Endometrial microvascular endothelial cells (primary cell): ENCODE results near the gene COL4A2. TPM values are rescaled to one million over a fixed set of nuclear protein-coding genes. Genes with fewer than 3 reads are reported as not detected.

Source experiments
- in situ Hi-C: cut with HindIII; loops from 2 replicates; pipeline ENCODE4 v1.10.0; 2017; ENCODE audit warnings: low sequenced_read_pairs, low pct_unique_long_range_greater_than_20kb; ENCODE audit errors: inconsistent ontology term
- total RNA-seq: library from RNA; depleted of rRNA; stranded (reverse); fragments of >200 nt; gene quantifications from one replicate; pipeline ENCODE4 v1.2.3, GENCODE V29; 2015; ENCODE audit errors: inconsistent ontology term

Gene COL4A2
- total RNA-seq, 1 donor from 2014 or later = 444 TPM

DNA sequence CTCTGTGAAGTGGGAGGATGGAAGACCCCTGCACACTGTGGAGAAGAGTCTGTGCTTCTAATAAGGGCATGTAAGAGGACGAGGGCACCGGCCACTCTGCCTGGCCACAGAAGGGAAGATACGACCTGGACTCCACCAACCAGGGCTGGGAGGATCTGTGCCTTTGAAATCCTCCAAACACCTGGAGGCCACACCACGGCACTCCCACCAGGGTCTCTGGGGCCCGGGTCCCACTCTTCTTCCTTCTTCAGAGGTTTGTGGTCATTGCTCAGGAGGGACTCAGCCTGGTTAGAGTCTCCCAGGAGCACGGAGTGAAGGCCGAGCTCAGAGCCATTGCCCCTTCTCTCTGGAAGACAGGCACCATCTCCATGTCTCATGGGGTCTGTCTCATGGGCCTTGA lies 212.4 kb downstream of the COL4A2 start:
- in situ Hi-C loops = no loop called here

DNA sequence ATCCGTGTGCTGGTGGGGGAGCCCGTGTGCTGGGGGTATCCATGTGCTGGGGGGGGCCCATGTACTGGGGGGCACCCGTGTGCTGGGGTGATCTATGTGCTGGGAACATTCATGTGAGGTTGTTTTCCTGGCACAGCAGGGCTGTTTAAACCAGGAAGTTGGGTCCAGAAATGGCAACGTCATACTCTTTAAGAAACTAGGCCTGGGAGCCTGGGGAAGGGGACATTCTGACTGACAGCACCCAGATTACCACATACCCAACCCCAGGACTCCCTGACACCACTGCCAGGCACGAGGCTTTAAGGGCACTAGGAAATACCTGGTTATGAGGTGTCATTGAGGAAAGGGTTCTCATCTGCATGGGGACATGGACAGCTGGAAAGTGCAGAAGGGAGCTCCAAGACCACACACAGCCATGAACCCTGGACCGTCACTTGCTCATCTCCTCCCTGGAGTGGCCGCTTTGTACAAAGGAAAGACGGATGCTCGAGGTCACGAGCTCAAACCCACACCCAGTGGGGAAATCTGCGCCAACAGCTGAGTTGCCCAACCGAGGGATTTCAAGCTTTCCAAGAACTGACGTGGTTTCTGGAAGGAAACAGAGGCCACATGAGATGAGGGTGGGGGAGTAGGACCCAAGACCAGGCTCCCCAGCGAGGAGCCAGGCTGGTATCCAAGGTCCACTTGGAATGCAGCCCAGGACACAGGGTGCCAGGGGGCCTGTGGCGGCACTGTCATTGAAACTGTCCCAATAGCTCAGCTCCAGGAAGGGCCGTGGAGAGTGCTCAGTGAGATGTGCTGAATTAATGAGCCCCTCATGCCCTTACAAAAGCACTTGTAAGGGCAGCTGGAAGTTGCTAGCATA lies 213.6 kb downstream of the COL4A2 start:
- in situ Hi-C loops = no loop called here

DNA sequence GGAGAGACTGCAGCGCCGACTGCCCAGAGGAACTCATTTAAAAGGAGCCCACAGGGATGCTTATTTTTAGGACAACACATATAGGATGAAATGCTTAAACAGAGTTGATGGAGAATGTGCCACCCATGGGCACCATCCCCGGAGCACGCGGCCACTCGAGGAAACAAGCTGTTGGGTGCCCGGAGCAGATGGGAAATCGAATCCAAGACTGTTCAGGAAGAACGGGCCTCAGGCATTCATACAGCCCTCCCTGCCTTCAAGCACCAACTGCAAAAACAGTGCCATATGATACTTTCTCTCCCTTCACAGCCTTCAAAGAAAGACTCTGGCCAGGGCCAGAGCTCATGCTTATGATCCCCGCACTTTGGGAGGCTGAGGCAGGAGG lies 214.2 kb downstream of the COL4A2 start:
- in situ Hi-C loops = no loop called here

DNA sequence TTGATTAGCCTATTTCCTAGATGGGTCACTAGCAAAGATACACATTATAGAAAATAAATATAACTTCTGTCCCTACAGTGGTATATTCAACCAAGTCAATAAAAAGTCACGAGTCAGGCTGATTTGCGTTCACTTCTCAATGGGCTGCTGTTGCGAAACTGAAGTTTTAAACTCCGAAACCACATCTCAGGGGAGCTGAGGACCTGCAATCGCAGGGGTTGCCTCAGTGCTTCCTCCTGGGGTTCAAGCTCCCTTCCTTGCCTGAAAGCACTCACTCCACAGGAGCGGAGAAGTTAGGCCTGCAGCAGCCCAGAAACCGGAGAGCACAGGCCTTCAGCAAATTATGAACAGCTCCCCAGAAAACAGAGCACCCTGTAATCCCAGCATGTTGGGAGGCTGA lies 214.9 kb downstream of the COL4A2 start:
- in situ Hi-C loops = no loop called here

DNA sequence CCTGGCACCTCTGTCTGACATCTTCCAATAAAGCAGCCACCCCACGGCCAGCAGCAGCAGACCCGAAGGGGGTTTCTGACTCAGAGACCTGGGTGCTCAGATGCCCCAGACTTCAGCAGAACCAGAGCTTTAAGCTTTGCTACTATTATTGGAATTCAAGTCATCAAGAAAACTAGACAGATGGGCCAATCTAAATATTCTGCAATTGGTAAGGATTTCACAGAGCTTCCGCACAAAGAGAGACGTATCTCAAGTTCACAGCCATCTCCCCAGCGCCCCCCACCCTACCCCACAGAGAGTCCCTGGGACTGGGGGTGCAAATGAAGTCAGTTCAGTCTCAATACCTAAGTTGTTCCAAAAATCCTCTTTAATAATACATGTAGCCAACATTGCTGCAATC lies 215.6 kb downstream of the COL4A2 start:
- in situ Hi-C loops = no loop called here

DNA sequence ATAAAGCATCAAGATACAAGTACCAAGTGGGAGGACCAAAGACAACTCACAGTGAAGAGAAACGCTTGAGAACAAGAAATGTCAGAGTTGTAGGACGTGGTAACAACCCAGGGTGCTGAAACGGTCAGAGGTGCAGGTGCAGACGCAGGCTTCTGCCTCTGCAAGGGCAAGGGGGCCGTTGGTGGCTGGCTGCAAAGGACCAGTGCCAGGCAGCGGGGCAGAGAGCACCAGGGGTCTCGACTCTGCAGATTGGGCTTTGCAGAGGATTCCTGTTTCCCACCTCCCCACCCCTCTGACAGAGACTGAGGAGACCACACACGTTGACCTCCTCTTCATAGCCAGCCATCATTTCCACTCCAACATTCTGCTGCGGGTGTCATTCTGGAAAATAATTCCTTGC lies 216.1 kb downstream of the COL4A2 start:
- in situ Hi-C loops = no loop called here

DNA sequence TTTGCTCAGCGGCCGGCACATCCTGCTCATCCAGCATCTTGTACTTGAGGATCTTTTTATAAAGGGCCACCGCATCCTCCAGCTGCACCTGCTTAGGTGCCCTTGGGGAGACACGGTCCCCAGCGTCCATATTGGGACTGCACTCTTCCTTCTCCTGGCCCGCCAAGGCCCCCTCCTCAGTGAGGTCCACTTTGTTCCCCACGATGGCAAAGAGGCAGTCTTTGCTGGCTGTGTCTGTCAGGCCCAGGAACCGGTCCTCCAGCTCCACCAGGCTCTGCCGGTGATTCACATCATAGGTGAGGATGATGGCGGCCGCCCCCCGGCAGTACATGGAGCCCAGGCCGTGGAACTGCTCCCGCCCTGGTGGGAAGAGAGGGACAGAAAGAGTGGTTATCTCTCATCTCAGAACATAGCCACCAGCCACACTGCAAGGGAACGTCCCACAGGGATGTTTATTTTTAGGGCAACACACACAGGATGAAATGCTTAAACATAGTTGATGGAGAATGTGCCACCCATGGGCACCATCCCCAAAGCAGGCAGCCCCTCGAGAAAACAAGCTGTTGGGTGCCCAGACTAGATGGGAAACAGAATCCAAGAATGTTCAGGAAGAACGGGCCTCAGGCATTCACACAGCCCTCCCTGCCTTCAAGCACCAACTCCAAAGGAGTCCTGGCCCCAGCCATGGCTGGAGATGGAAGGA lies 216.9 kb downstream of the COL4A2 start:
- in situ Hi-C loops = no loop called here

DNA sequence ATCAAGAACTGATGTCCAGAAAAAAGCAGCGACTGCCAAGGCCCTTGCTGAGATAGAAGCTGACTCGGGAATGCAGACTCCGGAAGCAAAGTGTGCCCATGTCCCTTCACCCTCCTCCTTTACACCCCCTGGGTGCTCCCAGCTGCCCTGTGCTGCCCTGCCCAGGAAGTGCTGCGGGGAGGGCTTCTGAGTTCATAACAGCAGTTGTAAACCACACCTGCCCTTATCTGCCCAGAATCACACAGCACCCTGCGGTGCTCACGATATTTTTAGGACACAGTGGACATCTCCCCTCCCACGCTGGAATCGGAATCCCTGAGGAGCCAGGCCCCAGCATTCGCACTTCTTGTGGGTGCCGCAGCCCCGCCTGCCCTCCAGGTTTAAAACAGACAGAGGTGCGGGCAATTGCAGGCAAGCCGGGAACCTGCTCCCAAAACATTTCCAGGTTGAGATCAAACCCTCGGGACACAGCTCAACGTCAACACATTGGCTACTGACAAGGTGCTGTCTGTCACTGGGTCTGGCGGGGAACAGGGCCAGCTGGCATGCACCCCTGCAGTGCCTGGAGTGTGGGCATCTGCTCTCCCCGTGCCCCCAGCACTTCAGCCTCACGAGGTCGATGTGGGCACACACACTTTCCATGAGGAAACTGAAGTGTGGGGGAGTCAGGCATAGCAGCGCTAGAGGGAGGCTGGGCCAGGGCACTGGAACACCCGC lies 217.6 kb downstream of the COL4A2 start:
- in situ Hi-C loops = loop anchor here (25.0 kb wide), 1 partner anchor 287 kb away; no protein-coding TSS in a partner anchor

DNA sequence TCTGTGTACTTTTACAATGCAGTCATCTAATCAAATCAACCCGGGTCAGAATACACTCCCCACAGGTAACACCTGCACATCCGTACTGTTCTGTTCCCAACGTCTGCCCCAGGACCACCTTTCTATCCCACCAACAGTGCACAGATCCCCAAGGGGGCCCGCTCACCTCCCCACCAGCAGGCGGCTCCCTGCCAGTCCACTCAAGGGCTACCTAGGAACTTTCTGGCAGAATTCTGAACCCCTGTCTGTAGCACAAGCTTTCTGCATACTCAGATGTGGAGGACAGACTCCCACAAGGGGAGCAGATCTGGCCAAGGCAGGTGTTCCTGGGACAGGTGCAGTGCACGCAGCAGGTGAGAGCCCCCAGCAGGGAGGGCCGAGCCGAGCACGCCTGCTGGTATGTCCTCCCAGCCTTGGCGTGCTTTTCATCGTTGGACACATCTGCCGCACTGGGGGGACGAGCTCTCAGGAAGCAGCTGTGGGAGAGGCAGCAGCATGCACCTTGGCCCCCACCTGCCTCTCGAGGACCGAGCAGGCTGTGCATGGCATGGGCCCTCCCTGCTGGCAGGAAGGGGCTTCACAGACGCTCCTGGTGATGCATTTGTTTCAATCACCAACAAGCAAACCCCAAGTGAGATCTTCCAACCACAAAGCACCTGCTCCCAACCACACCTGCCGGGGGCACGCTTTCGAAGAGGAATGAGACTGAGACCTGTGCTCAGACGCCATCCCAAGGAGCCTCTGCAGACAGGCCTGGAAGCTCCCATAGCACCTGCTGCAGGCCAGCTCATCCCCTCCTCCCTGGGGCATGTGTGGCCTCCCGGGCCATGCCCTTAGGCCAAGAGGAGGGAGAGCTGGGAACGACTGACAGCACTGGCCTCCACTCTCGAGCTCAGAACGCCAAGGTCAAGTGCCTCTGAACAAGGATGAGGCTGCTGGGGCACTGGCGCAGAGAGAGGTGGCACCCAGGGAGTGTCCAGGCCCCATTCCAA lies 218.5 kb downstream of the COL4A2 start:
- in situ Hi-C loops = loop anchor here (25.0 kb wide), 1 partner anchor 288 kb away; no protein-coding TSS in a partner anchor

DNA sequence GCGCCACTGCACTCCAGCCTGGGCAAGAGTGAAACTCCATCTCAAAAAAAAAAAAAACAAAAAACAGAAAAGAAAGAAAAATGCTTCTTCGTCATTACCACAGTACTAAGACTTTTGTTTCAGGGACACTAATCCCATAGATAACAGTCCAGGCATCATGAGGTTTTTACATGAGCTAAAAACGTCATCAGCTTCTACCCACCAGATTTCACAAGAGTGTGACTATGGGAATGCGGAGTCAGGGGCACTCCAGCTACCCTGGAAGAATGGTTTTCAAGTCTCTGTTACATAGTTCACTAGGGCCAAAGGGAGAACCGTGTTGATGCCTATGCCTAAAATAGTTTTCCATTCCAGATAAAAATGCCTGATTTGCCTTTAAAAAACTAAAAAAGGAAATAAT lies 221.3 kb downstream of the COL4A2 start:
- in situ Hi-C loops = loop anchor here (25.0 kb wide), 1 partner anchor 291 kb away; no protein-coding TSS in a partner anchor

DNA sequence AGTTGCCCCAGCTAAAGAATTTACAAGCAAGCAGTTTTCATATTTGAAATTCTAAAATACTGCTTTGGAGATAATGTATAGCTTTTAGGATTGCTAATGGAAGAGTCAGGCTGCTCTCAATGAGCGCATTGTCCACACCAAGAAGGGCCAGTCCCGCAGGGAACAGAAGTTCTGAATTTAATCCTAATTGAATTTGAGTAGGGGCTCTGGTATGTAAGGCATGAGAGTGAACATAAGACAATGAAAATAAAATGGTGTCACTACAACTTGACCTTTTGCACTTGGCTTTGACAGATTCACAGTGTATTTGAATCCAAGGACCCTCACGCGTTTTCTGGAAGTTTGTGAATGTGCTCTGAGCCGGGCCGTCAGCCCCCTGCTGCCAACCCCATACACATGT lies 221.8 kb downstream of the COL4A2 start:
- in situ Hi-C loops = loop anchor here (25.0 kb wide), 1 partner anchor 292 kb away; no protein-coding TSS in a partner anchor

DNA sequence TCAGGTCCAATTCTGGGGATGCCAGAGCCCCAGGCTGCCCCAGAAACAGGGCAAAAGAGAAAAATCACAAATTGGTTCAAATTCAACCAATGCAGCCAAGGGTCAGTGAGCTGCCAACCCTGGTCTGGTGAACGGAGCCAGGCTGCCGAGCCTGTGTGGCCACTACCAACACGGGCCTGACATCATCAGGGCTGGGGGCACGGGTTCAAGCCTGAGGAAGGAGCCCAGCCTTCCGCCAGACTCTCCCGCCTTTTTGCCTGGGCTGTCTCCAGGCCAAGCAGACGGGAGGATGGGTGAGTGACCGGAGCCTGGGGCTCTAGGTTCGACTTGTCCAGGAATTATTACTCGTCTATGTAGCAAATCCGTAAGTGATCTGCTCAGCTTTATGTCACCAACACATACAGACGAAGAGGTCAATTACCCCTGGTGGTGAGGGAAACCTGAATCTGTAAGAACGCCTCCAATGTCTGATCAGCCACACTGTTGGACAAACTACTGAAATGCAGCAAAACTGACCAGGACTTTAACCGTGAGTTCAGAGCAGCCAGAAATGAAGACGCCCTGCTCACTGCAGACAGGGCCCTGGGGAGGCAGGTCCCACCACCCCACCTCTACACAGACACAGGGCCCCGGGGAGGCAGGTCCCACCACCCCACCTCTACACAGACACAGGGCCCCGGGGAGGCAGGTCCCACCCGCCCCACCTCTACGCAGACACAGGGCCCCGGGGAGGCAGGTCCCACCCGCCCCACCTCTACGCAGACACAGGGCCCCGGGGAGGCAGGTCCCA lies 222.6 kb downstream of the COL4A2 start:
- in situ Hi-C loops = loop anchor here (25.0 kb wide), 1 partner anchor 292 kb away; no protein-coding TSS in a partner anchor

DNA sequence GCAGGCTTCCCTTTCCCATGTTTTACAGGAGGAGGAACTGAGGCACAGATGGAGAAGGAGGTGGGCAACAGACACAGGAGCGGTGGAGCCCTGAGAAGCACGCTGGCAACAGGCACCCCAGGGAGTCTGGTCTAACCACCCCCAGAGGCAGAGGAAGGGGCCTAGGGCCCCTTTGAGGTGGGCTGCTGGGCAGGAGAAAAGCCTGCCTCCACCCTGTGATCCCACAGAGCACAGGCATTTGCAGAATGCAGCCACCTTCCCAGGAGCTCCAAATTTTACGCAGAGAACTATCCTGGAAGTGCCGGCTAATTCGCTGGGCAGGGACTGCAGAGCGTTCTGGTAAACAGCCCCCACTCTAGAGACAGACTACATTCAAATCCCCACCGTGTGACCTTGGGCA lies 224.0 kb downstream of the COL4A2 start:
- in situ Hi-C loops = loop anchor here (25.0 kb wide), 1 partner anchor 294 kb away; no protein-coding TSS in a partner anchor

DNA sequence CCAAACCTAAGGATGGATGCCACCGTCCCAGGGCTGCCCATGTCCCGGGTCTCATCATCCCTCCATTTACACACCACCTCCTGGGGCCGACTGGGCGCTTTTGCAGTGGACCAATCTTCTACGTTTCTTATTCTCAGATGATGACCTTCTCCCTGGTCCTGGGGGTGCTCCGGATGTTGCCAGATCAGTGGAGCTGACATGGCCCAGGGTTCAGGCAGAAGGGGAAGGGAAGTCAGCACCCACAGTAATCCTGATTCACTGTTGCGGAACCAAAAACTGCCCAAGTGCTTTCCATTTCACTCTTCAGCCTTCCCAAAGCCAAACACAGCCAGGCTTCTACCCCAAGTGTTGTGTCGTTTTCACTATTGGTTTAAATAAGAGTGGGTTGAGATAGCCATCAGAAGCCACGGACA lies 224.6 kb downstream of the COL4A2 start:
- in situ Hi-C loops = loop anchor here (25.0 kb wide), 1 partner anchor 294 kb away; no protein-coding TSS in a partner anchor

DNA sequence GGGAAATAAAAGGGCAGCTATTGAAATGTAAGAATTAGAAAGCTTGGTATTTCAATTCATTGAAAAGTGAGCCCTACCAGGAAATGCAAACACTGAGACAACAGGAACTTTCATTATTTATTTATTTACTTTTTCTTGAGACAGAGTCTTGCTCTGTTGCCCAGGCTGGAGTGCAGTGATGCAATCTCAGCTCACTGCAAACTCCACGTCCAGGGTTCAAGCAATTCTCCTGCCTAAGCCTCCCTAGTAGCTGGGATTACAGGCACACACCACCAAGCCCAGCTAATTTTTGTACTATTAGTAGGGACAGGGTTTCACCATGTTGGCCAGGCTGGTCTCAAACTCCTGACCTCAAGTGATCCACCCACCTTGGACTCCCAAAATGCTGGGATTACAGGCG lies 225.2 kb downstream of the COL4A2 start:
- in situ Hi-C loops = loop anchor here (25.0 kb wide), 1 partner anchor 295 kb away; no protein-coding TSS in a partner anchor

DNA sequence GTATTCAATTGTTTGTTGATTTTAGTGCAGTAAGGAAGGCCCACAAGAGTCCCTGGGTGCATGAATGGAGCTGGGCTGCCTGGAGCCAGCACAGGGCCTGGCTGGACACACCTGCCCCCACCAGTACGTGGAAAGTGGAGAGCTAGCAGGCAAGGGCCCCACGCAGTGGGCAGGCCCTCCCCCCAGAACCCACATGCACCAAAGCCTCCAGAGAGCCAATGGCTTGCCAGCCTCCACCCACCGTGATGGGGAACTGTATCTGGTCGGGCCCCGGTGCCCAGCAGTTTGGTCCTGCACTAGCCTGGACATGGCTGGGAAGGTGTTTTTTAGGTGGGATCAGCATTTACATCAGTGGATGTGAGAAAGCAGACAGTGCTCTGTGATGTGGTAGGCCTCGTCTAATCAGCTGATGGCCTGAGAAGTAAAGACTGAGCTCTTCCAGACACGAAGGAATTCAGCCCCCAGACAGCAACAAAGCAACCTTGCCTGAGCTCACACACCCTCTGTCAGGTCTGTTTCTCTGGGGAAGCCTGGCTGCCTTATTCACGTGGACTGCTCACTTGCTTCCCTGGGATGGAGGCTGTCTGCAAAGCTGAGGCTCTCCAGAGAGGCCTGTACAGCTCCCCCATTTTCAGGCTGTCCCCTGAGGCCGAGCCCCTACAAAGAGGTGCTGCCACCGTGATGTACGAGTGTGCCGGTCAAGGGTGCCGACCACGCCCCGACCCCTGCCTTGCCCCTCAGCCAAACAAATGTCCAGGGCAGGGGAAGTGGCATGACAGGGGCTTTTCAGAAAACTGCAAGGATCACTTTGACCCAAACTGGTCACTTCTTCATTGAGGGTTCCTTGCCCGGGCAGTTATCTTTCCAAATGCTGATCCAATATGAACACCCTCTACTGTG lies 226.9 kb downstream of the COL4A2 start:
- in situ Hi-C loops = loop anchor here (25.0 kb wide), 1 partner anchor 297 kb away; no protein-coding TSS in a partner anchor
